OCI-LY7 (cell line): Measurements from ENCODE around the gene ARHGAP6.

Experiments
- CTCF ChIP-seq: fragments of 200-600 bp; sonication (generic); conservative IDR thresholded peaks from 2 replicates; pipeline ENCODE4 v1.5.1; 2014; ENCODE audit warnings: mild to moderate bottlenecking, antibody characterized with exemption, low read length, moderate library complexity, mixed read lengths
- EZH2phosphoT487 ChIP-seq: fragments of 200-600 bp; sonication (generic); IDR thresholded peaks from 2 replicates; pipeline ENCODE4 v1.6.1; 2018; ENCODE audit warnings: low read depth, borderline replicate concordance, mild to moderate bottlenecking, mixed run types, antibody characterized with exemption, low read length, moderate library complexity, mixed read lengths

DNA sequence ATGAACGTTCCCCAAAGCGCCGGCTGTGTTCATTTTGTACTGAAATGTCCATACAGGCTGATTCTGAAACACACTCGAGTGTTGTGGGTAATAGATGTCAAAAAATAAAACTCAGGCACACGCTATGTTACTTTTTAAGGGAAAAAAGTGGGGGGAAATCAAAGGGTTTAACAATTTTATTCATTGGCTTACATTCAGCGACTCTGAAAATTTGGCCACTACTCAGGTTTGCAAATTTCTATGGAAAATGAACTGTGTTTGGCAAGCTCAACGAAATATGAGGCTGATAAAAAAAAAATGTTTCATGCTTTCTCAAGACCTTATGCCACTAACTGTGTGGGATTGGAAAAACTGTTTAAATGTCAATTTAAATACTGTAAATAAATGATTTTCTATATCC, 354.0 kb downstream of the ARHGAP6 start:
- TF ChIP-seq CTCF (no peak), EZH2phosphoT487 (no peak)
